Measurements from ENCODE around the gene VPS35L. TPM values are rescaled to one million over a fixed set of nuclear protein-coding genes. Genes with fewer than 3 reads are reported as not detected.

VPS35L gene
- total RNA-seq, 1 experiment from 2014 or later, result 5.4 TPM

GRCh38 chr16:19741354-19741753 is 185.9 kb downstream of the VPS35L start:
- H3K4me3 ChIP-seq (ENCODE audit: low read depth, low read length), result no peak overlapping the region
- intact Hi-C loops (cut with micrococcal nuclease; ENCODE audit: unreplicated experiment), result no loop called here
- TF ChIP-seq CTCF (IDR thresholded peaks at IDR 0.05; ENCODE audit: insufficient read depth in 1 of 2, low read depth in 1 of 2, low read length in 1 of 2, severe bottlenecking in 1 of 2, unreplicated experiment in 1 of 2), result no peak
- Mint-ChIP-seq H3K9me3 (ENCODE audit: unreplicated experiment) (no peaks in the 10 kb centered on the region), H3K27ac (ENCODE audit: unreplicated experiment) (no peak overlapping the region), H3K4me1 (ENCODE audit: low read depth, unreplicated experiment) (peaks cover 9% of the 10 kb centered on the region), H3K4me3 (ENCODE audit: unreplicated experiment) (no peak overlapping the region), H3K36me3 (ENCODE audit: insufficient read depth, unreplicated experiment) (peaks cover 5% of the 10 kb centered on the region), H3K27me3 (ENCODE audit: insufficient read depth, unreplicated experiment) (no peaks in the 10 kb centered on the region)
- no peak for DNase-seq
- peaks cover 18% of the 10 kb centered on the region; the same call in 1 of the 2 replicates for H3K4me1 ChIP-seq
- H3K36me3 ChIP-seq (ENCODE audit: control insufficient read depth, insufficient read depth, low read length), result no peaks in the 10 kb centered on the region
- CTCF ChIA-PET, result no interaction called here
- no TSS peak for BruUV-seq (replicated peaks)
- H3K27me3 ChIP-seq (replicated peaks; ENCODE audit: control insufficient read depth, insufficient read depth, low read length), result no peaks in the 10 kb centered on the region
- H3K9me3 ChIP-seq, result no peaks in the 10 kb centered on the region
- POLR2A ChIA-PET, result no interaction called here

GRCh38 chr16:19743816-19744159 is 188.3 kb downstream of the VPS35L start:
- ChIA-PET CTCF (interaction anchor here (1.1 kb wide), 1 partner anchor 142 kb away, joined by 3 read pairs; no protein-coding TSS in a partner anchor), POLR2A (interaction anchor here (0.8 kb wide), 1 partner anchor 25 kb away, joined by 3 read pairs; the partner anchor contains the start of genes IQCK and KNOP1)
- no peak for DNase-seq
- no TSS peak for BruUV-seq (replicated peaks)
- Mint-ChIP-seq H3K4me3 (ENCODE audit: unreplicated experiment) (no peak overlapping the region), H3K9me3 (ENCODE audit: unreplicated experiment) (no peaks in the 10 kb centered on the region), H3K4me1 (ENCODE audit: low read depth, unreplicated experiment) (peaks cover 9% of the 10 kb centered on the region), H3K27ac (ENCODE audit: unreplicated experiment) (no peak overlapping the region), H3K27me3 (ENCODE audit: insufficient read depth, unreplicated experiment) (no peaks in the 10 kb centered on the region), H3K36me3 (ENCODE audit: insufficient read depth, unreplicated experiment) (peaks cover 3% of the 10 kb centered on the region)
- intact Hi-C loops (cut with micrococcal nuclease; ENCODE audit: unreplicated experiment), result no loop called here
- Histone ChIP-seq H3K36me3 (ENCODE audit: control insufficient read depth, insufficient read depth, low read length) (no peaks in the 10 kb centered on the region), H3K9me3 (no peaks in the 10 kb centered on the region), H3K4me1 (peaks cover 25% of the 10 kb centered on the region), H3K4me3 (ENCODE audit: low read depth, low read length) (no peak overlapping the region), H3K27me3 (replicated peaks; ENCODE audit: control insufficient read depth, insufficient read depth, low read length) (no peaks in the 10 kb centered on the region)
- TF ChIP-seq CTCF (IDR thresholded peaks at IDR 0.05; ENCODE audit: insufficient read depth in 1 of 2, low read depth in 1 of 2, low read length in 1 of 2, severe bottlenecking in 1 of 2, unreplicated experiment in 1 of 2), result no peak

- ChIA-PET POLR2A (no interaction called here), CTCF (no interaction called here)
- no peaks in the 10 kb centered on the region for H3K27me3 Mint-ChIP-seq (ENCODE audit: insufficient read depth, unreplicated experiment)
- H3K27ac Mint-ChIP-seq (ENCODE audit: unreplicated experiment), result no peak overlapping the region
- intact Hi-C loops (cut with micrococcal nuclease; ENCODE audit: unreplicated experiment), result no loop called here
- no TSS peak for BruUV-seq (replicated peaks)
- H3K36me3 Mint-ChIP-seq (ENCODE audit: insufficient read depth, unreplicated experiment), result no peaks in the 10 kb centered on the region
- H3K9me3 ChIP-seq, result no peaks in the 10 kb centered on the region
- no peaks in the 10 kb centered on the region for H3K27me3 ChIP-seq (replicated peaks; ENCODE audit: control insufficient read depth, insufficient read depth, low read length)
- H3K9me3 Mint-ChIP-seq (ENCODE audit: unreplicated experiment), result no peaks in the 10 kb centered on the region
- H3K36me3 ChIP-seq (ENCODE audit: control insufficient read depth, insufficient read depth, low read length), result no peaks in the 10 kb centered on the region
- DNase-seq, result no peak
- peaks cover 32% of the 10 kb centered on the region for H3K4me1 ChIP-seq
- no peak for TF ChIP-seq CTCF (IDR thresholded peaks at IDR 0.05; ENCODE audit: insufficient read depth in 1 of 2, low read depth in 1 of 2, low read length in 1 of 2, severe bottlenecking in 1 of 2, unreplicated experiment in 1 of 2)
- no peak overlapping the region for H3K4me3 Mint-ChIP-seq (ENCODE audit: unreplicated experiment)
- no peak overlapping the region for H3K4me3 ChIP-seq (ENCODE audit: low read depth, low read length)
- H3K4me1 Mint-ChIP-seq (ENCODE audit: low read depth, unreplicated experiment), result peaks cover 9% of the 10 kb centered on the region
These were observed 189.2 kb downstream of the VPS35L start for GRCh38 chr16:19744670-19745069.

Data from Caco-2 (cell line).